Endometrial microvascular endothelial cells (primary cell): ENCODE results near the gene SCAF11. TPM values are rescaled to one million over a fixed set of nuclear protein-coding genes. Genes with fewer than 3 reads are reported as not detected.

Experiments used
- in situ Hi-C: cut with HindIII; loops from 2 replicates; pipeline ENCODE4 v1.10.0; 2017; ENCODE audit warnings: low sequenced_read_pairs, low pct_unique_long_range_greater_than_20kb; ENCODE audit errors: inconsistent ontology term
- total RNA-seq: library from RNA; depleted of rRNA; stranded (reverse); fragments of >200 nt; gene quantifications from one replicate; pipeline ENCODE4 v1.2.3, GENCODE V29; 2015; ENCODE audit errors: inconsistent ontology term

Gene SCAF11
- total RNA-seq, 1 donor from 2014 or later, result 91.4 TPM

GRCh38 chr12:45879363-45879895 lies 110.9 kb downstream of the SCAF11 start:
- in situ Hi-C loops, result no loop called here

GRCh38 chr12:45878630-45879255 lies 111.6 kb downstream of the SCAF11 start:
- in situ Hi-C loops, result no loop called here

GRCh38 chr12:45877069-45877468 lies 113.3 kb downstream of the SCAF11 start:
- in situ Hi-C loops, result no loop called here

GRCh38 chr12:45872446-45872845 lies 117.9 kb downstream of the SCAF11 start:
- in situ Hi-C loops, result no loop called here
